GM12892 (cell line): ENCODE data around the gene TOP3B.

Experiments
- POLR2A ChIP-seq: IDR thresholded peaks from 2 replicates; pipeline ENCODE4 v1.6.1; 2011; ENCODE audit warnings: low read depth, low read length, control low read depth
- POLR2AphosphoS5 ChIP-seq: IDR thresholded peaks from 2 replicates; pipeline ENCODE4 v1.6.1; 2011; ENCODE audit warnings: low read depth, low read length, control low read depth

DNA sequence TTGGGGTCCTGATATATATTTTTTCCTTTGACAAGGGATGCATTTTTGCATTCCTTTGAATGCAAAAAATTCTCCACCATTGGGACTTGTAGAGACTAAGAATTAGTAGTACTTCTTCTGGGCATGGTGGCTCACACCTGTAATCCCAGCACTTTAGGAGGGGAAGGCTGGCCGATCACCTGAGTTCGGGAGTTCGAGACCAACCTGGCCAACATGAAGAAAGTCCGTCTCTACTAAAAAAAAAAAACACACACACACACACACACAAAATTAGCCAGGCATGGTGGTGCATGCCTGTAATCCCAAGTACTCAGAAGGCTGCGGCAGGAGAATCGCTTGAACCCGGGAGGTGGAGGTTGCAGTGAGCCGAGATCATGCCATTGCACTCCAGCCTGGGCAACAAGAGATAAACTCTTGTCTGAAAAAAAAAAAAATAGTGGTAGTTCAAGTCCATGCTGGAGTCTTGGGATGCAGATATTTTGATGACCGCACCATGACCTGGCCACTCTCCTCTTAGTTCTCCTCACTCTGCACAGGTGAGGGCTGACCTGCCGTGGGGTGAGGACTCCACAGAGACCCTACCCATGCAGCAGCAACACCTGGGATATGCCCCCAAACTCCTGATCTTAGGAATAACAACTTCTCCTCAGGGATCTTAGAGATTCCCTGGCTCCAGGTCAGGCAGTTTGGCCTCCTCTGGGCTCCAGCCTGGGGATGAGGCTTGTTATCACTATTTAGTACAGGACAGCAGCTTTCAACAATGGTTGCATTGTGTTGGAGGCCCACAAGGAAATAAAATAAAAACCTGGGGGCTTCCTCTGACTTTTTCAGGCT is 36.5 kb upstream of the TOP3B start:
- TF ChIP-seq POLR2A = no peak
- TF ChIP-seq POLR2AphosphoS5 = no peak
